Stimulated activated naive CD8-positive, alpha-beta T cell treated with anti-CD3 and anti-CD28 coated beads, Interleukin-15, Interleukin-2, amounts not matched to agents 100 U/mL and 50 U/mL, for 24 hours (primary cell): Measurements from ENCODE around the gene TTC23.

ENCODE experiments used
- ATAC-seq: fragments of 150-1000 bp; cut with Tn5 transposase; one replicate; pipeline ENCODE4 v1.10.0; 2021
- DNase-seq: peaks from one replicate; pipeline ENCODE4 v3.0.0; 2021

The TTC23 gene

DNA sequence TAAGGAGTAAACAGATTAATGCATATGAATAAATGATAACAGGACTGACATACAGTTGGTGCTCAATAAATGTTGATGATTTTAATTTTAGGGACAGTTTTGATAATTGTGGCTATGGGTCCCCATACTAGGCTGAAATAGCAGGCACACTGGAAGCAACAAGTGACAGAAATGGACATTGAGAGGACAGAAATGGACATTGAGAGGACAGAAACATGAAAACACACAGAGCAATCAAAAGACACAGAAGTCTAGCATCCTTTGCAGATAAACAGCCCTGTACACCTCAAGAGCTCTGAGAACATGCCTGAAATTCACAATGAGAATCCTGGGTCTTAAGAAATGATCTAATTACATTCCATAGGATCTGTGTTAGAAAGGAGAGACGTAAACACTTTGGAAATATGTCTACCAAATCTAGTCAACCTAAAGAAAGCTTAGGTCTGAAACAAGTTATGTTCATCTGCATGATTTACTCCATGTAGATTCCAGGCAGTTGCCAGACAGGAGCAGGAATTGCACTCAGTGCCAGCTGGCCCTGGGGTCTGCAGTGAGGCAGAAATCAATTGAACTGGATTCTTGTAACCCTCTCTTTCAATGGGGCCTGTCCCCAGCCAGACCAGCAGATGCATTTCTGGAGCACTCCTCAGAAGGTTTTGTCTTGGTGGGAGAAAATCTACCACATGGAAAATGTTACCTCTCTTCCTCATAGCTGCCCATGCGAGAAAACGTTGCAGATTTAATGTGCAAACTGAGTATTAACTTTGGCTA is 84.2 kb downstream of the TTC23 start:
- DNase-seq (no peak), ATAC-seq (no peak)

GRCh38 chr15:99164119-99164518 is 85.3 kb downstream of the TTC23 start:
- DNase-seq = no peak
- ATAC-seq = no peak

DNA sequence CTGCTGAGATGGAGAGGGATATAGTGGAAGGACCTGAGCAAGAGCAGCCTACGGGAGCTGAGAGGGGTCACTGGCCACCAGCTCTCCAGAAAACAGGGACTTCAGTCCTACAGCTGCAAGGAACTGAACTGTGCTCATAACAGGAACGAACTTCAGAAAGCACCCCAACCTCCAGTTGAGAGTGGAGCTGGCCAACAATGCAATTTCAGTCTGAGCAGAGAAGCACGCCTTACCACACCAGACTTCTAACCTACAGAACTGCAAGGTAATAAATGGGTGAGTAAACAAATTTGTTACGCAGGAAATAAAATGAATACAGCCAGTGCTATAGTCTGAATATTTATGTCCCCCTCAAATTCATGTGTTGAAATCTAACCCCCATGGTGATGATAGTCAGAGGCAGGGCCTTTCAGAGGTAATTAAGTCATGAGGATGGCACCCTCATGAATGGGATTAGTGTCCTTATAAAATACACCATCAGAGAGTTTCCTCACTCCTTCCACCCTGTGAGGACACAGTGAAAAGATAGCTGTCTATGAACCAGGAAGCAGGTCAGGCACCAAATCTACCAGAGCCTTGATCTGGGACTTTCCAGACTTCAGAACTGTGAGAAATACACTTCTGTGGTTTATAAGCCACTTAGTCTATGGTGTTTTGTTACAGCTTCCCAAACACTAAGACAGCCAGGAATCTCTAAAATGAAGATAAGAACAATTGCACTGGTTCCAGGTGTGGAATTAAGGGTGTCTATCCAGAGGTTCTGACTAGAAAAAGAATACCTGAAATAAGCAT is 85.9 kb downstream of the TTC23 start:
- DNase-seq (no peak), ATAC-seq (no peak)

DNA sequence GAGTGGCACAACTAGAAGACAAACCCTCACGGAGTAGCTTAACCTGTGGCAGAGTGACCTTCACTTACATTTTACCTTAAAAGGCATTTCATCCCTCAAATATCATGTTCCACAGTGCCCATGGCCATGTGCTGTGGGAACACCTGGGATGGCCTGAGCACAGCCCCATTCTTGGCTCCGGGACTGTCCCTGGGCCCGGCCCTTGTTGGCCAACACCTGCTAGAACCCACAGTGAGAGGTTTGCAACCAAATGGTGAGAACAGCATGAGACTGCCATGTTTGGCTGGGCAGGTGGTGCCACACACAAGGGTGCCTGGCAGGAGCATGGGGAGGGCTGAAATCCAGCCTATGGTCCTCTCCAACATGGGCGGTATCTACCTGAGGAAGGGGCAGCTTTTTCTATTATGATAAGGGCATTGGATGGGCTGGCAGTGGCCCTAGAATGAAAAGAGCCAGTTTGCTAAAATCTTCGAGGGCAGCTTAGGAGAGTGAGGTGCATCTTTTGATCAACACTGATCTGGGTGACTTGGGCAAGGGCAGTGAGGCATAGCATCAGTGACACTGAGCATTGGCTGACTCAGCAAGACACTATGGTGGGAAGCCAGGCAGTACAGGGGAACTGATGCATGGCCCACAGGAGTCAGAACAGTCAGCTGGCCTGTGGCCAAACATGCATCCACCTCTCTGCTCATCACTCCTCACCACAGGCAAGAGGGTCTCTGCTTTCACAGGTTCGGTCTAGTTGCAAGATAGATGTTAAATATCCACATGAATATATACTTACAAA is 90.6 kb downstream of the TTC23 start:
- ATAC-seq = no peak
- DNase-seq = no peak

- ATAC-seq = no peak
- no peak for DNase-seq
These were observed 91.9 kb downstream of the TTC23 start for GRCh38 chr15:99157456-99157855.

- ATAC-seq (no peak), DNase-seq (no peak)
These were observed 93.4 kb downstream of the TTC23 start for GRCh38 chr15:99155961-99156443.

- no peak for ATAC-seq
- no peak for DNase-seq
These were observed 95.1 kb downstream of the TTC23 start for GRCh38 chr15:99154271-99154670.

GRCh38 chr15:99153026-99153535 is 96.3 kb downstream of the TTC23 start:
- no peak for ATAC-seq
- no peak for DNase-seq

DNA sequence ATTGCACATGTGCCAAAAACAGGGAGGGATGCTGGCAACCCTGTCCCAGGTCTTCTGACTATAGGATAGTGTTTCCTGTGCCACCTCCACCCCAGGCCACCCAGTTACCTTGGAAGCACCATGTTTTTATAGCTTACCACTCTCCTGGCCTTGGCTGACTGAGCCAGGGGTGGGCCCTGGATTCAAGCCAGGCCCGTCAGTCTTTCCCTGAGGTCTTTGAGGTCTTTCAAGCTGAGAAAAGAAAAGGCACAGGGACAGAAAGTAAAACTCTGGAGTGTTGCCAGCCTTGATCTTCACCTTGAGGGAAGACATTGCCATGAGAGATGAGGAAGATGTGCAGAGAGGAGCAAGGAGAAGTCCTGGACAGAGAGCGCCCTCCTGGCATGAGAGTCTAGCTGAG is 98.2 kb downstream of the TTC23 start:
- DNase-seq = no peak

GRCh38 chr15:99149366-99149765 is 100.0 kb downstream of the TTC23 start:
- DNase-seq = no peak
- ATAC-seq = no peak

More for the DNA sequence above, 98.2 kb downstream of the TTC23 start:
- no peak for ATAC-seq

DNA sequence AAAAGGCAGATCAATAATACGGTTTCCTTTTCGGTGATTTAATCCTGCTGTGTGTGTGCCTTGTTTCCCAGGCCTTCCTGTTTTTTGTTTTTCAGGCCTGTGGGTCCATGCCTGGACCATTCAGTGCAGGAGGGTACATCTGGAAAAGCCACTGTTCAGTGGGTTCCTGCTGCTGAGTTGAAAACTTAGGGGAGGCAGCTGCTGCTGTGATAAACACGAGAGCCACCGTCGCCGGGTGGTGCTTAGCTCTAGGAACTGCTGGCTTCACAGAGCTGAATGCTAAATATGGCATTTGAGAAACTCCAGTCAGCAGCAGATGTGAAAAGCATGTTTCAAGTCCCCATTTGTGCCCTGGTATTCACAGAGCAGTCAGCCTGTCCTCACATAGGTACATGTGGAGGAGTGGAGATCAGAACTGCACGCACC is 100.5 kb downstream of the TTC23 start:
- DNase-seq (no peak), ATAC-seq (no peak)

- DNase-seq = no peak
- ATAC-seq = no peak
These were observed 102.7 kb downstream of the TTC23 start for GRCh38 chr15:99146661-99147060.

- ATAC-seq (no peak), DNase-seq (no peak)
These were observed 103.6 kb downstream of the TTC23 start for GRCh38 chr15:99145778-99146177.

DNA sequence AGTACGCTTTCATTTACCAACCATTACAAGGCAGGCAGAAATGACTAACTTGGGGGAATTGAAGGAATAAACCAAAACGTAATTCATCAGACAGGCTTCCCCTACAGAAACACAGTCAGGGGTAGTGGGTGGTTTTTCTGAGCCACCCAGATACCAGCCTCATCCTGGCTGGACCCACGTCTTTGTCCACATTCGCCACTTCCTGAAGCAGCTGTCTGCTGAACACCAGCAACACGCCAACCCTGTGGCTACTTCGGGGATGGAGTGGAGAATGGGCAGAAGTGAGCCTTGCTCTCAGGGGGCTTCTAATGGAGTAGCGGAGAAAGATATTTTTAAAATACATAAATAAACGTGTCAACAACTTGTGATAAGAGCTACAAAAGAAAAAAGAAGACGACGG is 104.4 kb downstream of the TTC23 start:
- ATAC-seq (no peak), DNase-seq (no peak)

GRCh38 chr15:99143655-99144610 is 105.4 kb downstream of the TTC23 start:
- no peak for ATAC-seq
- no peak for DNase-seq

DNA sequence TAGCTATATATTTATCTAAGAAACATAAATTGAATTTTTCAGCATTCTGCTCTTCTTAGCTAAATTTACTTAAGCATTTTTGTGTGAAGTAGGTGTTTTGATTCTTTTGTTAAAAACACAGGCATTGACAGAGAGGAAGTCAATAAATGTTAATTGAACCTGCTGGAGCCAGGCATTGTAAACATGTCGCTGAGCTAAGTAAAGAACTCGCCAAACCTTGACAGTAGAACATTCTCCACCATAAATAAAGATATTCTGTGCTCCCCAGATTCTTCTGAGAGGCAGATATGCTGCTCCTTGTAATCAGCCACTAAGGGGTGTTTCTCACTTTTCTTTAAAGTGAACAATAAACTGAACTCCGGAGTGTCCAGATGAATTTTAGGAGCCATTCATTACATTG is 106.1 kb downstream of the TTC23 start:
- ATAC-seq = no peak

GRCh38 chr15:99142562-99142961 is 106.8 kb downstream of the TTC23 start:
- ATAC-seq (no peak), DNase-seq (no peak)

More for the DNA sequence above, 106.1 kb downstream of the TTC23 start:
- DNase-seq = no peak

DNA sequence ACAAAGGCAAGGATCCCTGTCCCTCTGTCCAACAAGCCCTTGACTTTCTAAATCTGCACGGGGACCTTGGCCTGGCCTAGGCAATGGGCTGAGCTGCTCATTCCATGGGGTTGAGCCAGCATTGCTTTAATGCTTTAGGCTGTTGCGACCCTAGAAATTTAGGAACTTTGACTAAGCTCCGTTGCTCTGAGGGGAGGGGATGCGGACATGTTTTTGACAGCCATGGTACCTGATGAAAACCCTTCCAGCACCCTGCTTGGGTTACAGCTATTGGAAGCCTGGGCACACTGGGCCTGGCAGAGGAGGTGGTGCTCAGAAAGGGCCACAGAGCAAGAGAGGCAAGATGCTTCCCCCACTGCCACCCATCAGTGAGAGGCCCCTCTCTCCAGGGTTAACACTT is 107.4 kb downstream of the TTC23 start:
- no peak for ATAC-seq

GRCh38 chr15:99140590-99140989 is 108.8 kb downstream of the TTC23 start:
- ATAC-seq (no peak), DNase-seq (no peak)

More for the DNA sequence above, 107.4 kb downstream of the TTC23 start:
- no peak for DNase-seq

GRCh38 chr15:99139276-99139675 is 110.1 kb downstream of the TTC23 start:
- ATAC-seq = no peak
- DNase-seq = no peak

GRCh38 chr15:99138491-99138982 is 110.8 kb downstream of the TTC23 start:
- no peak for DNase-seq
- no peak for ATAC-seq
